GM19397 (cell line): ENCODE data around the gene POLR3B.
"Not testable (repeated sequence)": the region's sequence is repeated elsewhere in the genome, so short reads cannot be mapped to it uniquely, and the experiment has no call there.

Experiments
- ATAC-seq: cut with Tn5 transposase; IDR thresholded peaks from one replicate; pipeline ENCODE4 v1.9.1; 2021; ENCODE audit warnings: mild to moderate bottlenecking, moderate library complexity; ENCODE audit not compliant: unreplicated experiment

The POLR3B gene

DNA sequence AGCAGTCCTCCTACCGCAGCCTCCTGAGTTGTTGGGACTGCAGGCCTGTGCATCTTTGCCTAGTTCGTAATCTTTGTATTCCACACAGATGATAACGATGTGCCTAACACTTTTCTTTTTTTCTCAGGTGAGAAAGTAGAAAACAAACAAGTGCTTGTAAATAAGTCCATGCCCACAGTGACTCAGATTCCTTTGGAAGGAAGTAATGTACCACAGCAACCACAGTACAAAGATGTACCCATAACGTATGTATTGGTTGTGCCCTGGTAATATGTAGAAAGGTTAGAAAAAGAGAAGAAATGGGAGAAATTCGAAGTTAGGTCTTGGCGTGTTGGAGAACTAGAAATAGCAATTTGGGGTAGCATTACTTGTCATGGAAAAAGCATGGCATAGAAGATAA, 101.6 kb downstream of the POLR3B start:
- ATAC-seq = no peak

DNA sequence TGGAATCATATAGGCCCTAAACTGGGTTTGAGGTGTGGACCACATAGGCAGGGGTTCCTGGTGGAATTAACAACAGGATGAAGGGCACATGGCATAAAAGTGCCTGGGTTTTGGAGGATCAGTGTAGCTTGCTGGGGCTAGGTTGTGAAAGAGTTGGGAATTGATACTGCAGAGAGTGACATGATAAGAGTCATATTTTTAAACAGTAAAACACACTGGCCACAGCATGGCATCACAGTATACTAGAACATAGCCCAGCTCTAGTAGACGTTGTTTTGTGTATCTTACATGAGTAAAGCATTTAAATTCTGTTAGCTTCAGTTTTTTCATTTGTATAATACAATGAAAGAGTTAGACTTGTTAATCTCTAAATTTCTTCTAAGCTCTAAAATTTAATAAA, 102.0 kb downstream of the POLR3B start:
- ATAC-seq = no peak

DNA sequence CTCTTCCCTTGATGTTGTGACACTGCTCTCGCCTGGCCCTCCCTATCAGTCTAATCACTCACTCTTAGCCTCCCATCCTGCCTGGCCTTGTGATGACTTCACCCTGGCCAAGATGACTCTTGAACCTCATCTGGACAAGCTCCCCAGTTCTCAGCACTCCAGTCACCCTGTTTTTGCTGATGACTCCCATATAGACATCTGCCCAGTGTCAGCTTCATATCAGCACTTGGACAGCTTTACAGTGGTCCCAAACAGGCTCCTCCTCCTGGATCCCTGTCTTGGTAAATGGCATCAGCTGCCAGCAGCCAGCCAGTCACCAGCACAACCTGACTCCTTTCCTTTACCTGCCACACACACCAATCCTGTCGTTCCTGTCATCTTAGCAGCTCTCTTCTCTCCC, 104.2 kb downstream of the POLR3B start:
- ATAC-seq = no peak

DNA sequence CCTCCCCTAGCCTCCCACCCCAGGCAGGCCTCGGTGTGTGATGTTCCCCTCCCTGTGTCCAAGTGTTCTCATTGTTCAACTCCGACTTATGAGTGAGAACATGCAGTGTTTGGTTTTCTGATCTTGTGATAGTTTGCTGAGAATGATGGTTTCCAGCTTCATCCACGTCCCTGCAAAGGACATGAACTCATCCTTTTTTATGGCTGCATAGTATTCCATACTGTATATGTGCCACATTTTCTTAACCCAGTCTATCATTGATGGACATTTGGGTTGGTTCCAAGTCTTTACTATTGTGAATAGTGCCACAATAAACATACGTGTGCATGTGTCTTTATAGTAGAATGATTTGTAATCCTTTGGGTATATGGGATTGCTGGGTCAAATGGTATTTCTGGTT, 108.1 kb downstream of the POLR3B start:
- ATAC-seq = not testable (repeated sequence)

DNA sequence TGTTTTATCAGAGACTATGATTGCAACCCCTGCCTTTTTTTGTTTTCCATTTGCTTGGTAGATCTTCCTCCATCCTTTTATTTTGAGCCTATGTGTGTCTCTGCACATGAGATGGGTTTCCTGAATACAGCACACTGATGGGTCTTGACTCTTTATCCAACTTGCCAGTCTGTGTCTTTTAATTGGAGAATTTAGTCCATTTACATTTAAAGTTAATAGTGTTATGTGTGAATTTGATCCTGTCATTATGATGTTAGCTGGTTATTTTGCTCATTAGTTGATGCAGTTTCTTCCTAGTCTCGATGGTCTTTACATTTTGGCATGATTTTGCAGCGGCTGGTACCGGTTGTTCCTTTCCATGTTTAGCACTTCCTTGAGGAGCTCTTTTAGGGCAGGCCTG, 118.1 kb downstream of the POLR3B start:
- not testable (repeated sequence) for ATAC-seq

DNA sequence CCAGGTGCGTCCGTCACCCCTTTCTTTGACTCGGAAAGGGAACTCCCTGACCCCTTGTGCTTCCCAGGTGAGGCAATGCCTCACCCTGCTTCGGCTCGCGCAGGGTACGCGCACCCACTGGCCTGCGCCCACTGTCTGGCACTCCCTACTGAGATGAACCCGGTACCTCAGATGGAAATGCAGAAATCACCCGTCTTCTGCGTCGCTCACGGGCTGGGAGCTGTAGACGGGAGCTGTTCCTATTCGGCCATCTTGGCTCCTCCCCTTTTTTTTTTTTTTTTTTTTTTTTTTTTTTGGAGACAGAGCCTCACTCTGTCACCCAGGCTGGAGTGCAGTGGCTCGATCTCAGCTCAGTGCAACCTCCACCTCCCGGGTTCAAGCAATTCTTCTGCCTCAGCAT, 120.1 kb downstream of the POLR3B start:
- ATAC-seq = not testable (repeated sequence)

DNA sequence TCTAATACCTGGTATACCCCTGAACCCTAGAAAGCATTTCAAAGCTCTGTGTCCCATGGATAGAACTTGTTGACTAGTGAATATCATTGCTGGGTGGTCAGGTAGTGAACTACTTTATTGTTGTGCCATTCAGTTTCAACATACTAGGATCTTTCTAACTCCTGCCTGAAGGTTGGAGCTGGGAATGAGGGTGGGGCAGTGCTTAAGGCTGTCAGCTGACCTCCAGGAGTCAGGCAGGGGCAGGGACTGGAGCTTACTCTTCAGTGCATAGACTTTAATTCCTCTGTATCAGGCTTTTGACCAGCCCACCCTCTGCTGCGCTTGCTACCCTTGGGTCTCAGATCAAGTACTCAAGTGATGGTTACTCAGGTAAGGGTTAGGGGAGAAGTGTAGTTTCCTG, 122.7 kb downstream of the POLR3B start:
- no peak for ATAC-seq

DNA sequence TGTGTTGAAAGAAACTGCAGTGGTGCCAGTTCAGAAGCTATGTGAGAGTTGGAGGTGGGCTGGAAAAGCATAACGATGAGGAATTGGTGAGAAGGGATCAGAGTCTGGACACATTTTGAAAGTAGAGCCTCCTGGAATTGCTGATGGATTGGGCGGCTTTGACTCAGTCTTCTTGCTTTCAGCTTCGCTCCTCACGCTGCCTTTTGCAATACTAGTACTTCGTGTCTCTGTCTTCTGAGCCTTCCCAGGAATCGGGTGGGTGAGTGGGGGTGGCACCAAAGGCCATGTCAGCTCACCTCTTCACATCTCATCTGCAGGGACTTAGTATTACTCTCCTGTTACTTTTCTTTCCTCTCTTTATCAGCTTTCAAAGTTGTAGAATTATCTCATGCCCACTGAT, 123.7 kb downstream of the POLR3B start:
- ATAC-seq = no peak

DNA sequence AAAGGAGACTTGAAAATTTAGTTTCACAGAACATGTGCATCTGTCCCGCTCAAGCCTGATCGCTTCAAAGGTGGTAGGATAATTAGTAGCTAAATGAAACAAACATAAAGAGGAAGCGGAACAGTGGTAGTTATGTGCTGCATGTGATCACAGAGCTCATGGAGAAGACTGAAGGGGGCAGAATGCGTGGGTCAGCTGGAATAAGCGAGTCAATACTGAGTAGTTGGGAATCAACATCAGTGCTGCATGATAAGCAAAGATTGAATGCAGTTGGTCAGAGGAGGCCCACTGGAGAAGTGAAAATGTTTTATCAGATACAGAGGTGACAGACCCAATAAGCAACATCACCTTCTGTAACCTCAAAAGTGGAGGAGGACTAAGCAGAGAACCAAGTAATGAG, 130.1 kb downstream of the POLR3B start:
- ATAC-seq = no peak

DNA sequence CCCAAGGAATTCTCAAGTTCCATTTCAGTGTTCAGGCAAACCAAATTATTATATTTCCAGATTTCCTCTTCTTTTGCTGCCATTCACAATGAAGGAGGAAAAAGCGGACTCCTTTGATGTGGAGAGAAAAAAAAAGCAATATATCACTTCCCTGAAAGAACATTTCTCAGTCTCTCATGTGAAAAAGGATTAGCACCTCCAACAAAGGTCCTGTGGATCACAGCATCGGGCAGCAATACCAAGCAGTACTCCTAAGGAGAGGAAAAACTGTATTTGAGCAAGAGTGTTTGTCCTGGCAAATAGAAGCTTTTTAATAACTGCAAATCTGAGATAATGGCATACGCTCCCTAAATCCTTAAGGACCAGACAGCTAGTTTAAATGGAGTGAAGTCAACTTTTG, 131.3 kb downstream of the POLR3B start:
- no peak for ATAC-seq

DNA sequence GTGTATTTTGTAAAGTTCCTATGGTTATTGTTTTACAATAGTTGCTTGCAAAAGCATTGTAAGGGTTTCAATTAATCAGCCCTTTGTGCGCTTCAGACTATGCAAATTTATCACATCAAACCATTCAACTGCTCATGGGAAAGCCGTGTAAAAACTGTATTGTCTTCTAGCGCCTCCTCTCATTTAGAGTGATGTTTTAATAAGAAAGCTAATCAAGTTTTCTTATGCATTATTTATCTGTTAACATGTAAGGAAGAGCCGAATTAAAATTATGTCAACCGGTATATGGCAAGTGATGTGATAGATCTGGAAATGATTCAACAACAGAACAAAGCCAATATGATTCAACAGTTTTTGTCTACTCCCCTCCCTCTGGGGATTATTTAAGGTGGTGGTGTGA, 132.7 kb downstream of the POLR3B start:
- no peak for ATAC-seq

DNA sequence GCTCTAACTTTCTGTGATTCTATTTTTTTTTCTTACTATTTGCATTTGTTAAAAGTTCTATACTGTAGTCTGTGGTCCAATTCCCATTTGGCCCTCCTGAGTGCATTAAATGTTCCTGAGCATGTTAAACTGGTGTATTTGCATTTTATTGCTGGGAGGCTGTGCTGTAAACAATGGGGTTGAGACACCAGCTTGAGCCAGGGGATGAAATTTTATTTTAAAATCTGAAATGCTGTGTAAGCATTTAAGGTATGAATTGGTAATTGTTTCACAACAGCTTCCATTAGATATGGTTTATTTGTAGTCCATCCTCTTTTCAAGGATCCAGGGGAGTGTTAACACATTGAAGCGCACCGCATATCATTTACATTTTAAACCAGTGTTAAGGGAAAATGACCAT, 135.3 kb downstream of the POLR3B start:
- no peak for ATAC-seq

DNA sequence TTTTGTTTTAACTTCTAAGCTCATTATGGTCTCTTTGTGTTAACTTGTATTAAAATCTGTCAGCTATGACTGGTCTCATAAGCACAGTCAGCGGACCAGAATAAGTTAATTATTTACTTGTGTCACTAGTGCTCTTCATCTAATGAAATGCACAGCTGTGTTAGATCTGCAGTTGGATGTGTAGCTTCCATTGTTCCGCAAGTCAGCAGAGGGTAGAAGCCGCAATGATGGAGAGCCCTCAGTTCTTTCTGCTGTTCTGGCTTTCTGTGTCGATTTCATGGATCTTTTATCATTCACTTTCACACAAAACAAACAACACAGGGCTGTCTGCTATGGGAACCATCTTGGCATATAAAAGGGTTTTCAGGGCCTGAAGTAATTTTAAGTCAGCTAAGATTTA, 136.0 kb downstream of the POLR3B start:
- no peak for ATAC-seq

DNA sequence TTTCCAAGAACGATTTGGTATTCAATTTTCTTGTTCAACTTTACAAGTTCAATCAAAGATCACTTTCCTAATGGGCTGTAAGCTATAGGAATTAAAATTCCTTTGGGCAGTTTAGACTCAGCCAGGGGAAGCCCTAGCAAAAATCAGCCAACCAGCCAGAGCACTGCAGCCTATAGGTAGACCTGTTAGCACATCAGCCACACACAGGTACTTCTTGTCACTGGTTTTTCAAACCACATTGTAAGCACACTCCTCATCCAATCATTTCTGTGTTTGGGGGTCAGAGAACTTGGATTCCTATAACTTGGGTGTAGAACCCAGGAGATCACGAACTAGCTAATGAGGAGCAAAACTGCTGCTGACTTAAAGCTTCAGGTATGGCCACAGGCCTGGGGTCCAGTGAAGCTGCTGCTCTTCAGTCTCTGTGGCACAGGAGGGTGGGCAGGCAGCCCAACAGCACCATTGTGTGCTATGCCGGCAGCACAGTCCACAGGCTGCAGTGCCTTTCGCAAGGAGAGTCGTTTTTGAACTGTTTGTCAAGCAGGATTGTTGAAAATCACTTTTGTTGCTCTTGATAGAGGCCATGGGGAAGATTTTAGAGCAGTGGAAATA, 137.9 kb downstream of the POLR3B start:
- no peak for ATAC-seq

DNA sequence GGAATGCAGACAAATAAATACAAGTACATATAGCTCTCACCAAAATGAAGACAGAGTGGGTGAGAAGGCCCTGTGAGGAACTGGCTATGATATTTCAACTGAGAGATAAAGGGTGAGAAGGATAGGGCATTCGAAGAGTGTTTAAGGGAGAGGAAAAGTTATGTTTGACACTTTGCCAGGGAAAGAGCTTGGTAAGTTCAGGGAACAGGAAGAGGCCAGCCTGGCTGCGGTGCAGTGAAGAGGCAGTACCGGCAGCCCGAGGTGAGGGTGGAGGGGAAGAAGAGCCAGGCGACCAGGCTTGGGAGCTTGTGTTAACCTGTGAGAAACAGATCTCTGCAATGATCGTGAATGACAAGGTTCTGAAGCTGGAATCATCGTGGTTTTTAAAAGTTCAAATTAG, 140.5 kb downstream of the POLR3B start:
- ATAC-seq = no peak

DNA sequence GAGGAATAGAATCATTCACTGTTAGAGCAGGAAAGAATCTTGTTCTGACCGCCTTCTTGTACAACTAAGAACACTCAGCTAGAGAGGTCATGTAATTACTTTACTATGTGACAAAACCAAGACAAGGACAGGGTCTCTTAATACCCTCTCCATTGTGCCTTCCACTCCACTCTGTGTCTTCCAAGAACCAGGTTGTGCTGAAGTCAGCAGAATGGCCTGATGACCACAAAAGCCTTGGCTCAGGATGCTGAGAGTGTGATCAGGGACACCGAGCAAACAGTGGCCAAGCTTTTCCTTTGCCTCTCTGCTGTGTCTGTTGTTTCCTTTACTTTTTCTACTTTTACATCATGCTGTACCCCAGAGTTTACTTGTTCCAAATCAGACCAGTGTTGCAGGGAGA, 142.1 kb downstream of the POLR3B start:
- ATAC-seq = no peak

DNA sequence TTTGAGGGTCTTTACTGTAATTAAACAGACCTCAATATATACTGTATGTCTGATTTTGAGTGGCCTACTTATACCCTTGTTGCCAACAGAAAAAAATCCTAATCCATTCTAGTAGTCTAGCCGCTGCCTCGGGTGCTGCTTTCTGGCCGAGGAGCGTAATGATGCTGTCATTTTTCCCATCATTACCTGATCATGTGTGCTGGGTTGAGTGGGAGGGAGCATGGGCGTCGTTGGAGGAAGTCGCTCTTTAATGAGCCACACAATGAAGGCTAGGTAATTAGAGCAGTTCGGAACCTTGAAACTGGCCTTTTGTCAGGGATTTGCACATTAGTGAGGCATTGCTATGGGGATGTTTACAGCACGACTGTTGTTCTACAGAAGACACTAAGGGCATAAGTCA, 149.1 kb downstream of the POLR3B start:
- no peak for ATAC-seq

DNA sequence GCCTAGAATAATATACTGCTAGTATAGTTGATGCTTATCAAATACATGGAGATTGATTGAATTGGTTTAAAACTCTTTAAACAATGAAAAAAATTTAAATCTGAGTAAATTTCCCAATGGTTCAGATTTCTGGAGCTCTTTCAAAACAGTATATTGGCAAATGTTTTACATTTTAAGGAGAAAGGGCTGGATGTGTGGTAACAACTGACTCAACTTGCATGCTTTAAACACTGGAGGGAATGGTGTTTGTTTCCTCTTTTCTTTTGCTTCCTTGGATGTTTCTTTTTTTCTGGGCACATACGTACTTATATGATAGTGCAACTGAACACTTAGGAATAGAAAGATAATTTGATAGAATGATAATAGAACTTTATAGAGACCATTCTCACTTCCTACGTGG, 151.4 kb downstream of the POLR3B start:
- no peak for ATAC-seq

DNA sequence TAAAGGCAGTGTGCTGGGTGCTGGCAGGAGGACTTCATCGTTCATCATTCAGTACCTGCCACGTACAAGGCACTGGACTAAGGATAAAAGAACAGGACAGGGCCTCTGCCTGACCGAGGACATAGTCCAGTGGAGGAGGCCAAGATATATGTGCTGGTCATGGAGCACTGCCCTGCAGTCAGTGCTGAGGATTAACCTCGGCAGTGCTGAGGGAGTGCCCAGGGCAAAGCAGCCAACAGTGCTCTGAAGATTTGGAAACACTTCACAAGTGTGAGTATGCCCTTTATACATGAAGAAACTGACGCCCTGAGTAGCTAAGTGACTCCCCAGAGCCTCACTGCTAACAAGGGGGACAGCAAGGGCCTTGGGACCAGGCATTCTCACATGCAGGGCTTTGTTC, 153.8 kb downstream of the POLR3B start:
- no peak for ATAC-seq

DNA sequence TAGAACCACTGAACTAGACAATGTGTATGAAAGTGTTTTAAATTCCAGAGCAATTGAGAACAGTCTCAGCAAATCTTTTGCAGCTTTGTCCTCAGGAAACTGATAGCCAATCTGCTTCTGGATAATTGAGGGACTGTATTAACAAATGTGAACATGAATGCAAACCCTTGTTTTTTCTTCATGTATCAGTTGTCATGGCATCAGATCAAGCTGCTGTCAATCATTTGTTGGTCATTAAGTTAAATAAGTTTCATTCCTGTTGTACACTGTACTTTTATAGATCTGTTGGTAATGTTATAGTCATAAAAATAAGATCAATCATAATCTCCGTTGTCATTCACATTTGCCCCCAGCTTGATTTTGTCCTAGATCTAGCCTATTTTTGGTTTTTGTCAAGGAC, 159.8 kb downstream of the POLR3B start:
- no peak for ATAC-seq

DNA sequence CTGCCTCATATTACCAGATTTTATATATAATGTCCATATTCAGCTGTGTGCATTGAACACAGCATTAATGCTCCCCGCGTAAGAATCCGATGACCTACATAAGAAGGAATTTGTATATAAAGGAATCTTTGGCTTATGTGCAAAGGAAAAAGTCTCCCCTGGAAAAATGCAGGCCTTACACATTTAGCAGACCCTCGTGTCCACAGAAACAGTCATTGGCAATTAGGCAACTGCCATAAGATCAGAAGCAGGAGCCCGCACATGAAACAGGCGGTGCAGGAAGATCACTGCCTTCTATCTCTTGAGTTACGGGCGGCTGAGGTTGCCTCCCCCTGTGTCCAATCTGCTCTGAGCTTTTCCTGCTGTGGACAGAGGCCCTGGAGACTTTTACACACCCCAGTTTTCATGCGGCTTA, 162.1 kb downstream of the POLR3B start:
- ATAC-seq = no peak

DNA sequence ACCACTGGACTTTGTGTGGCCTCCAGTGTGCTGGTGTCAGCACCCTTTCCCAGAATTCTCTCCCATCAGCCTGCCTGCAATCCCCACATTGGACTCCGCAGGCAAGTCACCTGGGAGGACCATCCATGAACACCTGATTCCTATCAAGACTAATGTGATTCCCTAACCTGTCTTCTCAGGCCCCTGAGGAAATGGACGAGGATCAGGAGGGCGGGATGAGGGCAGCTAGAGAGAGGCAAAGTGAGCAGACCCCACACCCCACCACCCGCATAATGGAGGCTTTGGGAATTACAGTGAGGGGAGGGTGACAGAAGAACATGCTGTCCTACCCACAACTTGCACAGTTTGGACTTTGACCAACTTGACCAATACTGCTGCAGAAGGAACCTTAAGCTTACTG, 164.4 kb downstream of the POLR3B start:
- no peak for ATAC-seq

DNA sequence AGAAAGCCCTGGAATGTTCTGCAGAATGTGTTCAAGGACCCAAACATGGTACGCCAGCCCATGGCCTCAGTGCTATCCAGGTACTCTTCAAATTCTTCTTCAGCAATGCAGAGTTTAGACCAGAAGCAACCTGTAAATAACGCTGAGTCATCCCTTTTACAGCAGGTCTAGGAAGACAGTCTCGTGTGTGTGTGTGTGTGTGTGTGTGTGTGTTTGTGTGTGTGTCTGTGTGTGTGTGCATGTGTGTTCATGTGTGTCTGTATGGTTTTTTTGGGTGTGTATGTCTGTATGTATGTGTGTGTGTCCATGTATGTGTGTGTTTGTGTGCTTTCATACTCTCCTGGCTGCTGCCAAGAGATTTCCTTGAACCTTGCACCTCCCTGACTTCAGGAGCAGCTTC, 165.2 kb downstream of the POLR3B start:
- no peak for ATAC-seq

DNA sequence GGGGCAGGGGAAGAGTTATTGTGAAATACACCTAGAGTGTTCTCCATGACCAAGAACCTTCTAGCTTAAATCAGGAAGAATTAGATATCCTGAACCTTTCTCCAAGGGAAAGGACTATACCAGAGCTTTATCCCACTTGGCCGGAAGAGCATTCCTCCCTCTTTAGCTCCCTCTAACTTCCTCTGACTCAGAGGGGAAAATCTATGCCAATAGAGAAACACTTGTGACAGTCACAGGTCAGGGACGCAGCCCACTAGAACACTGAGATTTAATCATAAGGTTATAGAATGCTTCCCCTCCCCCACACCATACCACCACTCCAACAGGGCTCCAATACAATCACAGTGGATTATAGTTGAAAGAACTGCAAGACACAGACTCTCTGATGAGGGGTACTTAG, 169.8 kb downstream of the POLR3B start:
- no peak for ATAC-seq
